GM12878 (cell line): Measurements from ENCODE around the gene JPH4.

ENCODE experiments used
- NRF1 ChIP-seq: conservative IDR thresholded peaks from 2 replicates; pipeline ENCODE4 v1.6.1; 2011; ENCODE audit warnings: mild to moderate bottlenecking, low read depth, low read length, improper control_type of control experiment
- POLR2A ChIP-seq: IDR thresholded peaks from 2 replicates; pipeline ENCODE4 v1.6.1; 2011; ENCODE audit warnings: low read depth, mild to moderate bottlenecking, low read length
- POU2F2 ChIP-seq: IDR thresholded peaks from 3 replicates; pipeline ENCODE4 v1.6.1; 2011; ENCODE audit warnings: low read depth, mild to moderate bottlenecking, low read length, borderline replicate concordance
- TF ChIP-seq, protein P1 (sequence below): IDR thresholded peaks from 2 replicates; pipeline ENCODE4 v1.6.1; 2012; ENCODE audit warnings: low read depth, low read length, improper control_type of control experiment
- TF ChIP-seq, protein P2 (sequence below), 3 experiments: IDR thresholded peaks in 2 of 3; conservative IDR thresholded peaks in 1 of 3; 2 replicates each; pipeline ENCODE4 v1.5.1; 2011; ENCODE audit warnings: low read depth in 3 of 3, low read length in 3 of 3, mild to moderate bottlenecking in 3 of 3, control low read depth in 2 of 3, moderate library complexity in 2 of 3, inconsistent platforms in 1 of 3, mixed read lengths in 1 of 3; ENCODE audit not compliant: control insufficient read depth in 2 of 3, insufficient read depth in 1 of 3; ENCODE audit errors: extremely low read depth in 1 of 3

DNA sequence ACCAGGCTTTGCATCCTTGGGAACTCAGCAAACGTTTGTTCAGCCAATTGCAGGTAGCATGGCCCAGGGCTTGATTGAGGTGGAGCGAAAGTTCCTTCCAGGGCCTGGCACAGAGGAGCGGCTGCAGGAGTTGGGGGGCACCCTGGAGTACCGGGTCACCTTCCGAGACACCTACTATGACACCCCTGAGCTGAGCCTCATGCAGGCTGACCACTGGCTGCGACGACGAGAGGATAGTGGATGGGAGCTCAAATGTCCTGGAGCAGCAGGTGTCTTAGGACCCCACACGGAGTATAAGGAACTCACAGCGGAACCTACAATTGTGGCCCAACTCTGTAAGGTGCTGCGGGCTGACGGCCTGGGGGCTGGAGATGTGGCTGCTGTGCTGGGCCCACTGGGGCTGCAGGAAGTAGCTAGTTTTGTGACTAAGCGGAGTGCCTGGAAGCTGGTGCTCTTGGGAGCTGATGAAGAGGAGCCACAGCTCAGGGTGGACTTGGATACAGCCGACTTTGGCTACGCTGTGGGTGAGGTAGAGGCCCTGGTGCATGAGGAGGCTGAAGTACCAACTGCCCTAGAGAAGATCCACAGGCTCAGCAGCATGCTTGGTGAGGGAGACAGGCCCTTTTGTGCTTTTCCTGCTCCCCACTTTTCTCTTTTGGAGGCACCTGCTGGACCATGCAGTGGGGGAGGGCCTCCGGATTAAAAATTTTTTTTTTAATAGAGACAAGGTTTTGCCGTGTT, 21.7 kb downstream of the JPH4 start:
- TF ChIP-seq, protein P1, sequence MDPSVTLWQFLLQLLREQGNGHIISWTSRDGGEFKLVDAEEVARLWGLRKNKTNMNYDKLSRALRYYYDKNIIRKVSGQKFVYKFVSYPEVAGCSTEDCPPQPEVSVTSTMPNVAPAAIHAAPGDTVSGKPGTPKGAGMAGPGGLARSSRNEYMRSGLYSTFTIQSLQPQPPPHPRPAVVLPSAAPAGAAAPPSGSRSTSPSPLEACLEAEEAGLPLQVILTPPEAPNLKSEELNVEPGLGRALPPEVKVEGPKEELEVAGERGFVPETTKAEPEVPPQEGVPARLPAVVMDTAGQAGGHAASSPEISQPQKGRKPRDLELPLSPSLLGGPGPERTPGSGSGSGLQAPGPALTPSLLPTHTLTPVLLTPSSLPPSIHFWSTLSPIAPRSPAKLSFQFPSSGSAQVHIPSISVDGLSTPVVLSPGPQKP: no peak
- TF ChIP-seq POU2F2 (no peak), NRF1 (no peak), POLR2A (0 out of 2 replicates have a peak, but pooled peaks have one; percentile 21)
- TF ChIP-seq, protein P2, sequence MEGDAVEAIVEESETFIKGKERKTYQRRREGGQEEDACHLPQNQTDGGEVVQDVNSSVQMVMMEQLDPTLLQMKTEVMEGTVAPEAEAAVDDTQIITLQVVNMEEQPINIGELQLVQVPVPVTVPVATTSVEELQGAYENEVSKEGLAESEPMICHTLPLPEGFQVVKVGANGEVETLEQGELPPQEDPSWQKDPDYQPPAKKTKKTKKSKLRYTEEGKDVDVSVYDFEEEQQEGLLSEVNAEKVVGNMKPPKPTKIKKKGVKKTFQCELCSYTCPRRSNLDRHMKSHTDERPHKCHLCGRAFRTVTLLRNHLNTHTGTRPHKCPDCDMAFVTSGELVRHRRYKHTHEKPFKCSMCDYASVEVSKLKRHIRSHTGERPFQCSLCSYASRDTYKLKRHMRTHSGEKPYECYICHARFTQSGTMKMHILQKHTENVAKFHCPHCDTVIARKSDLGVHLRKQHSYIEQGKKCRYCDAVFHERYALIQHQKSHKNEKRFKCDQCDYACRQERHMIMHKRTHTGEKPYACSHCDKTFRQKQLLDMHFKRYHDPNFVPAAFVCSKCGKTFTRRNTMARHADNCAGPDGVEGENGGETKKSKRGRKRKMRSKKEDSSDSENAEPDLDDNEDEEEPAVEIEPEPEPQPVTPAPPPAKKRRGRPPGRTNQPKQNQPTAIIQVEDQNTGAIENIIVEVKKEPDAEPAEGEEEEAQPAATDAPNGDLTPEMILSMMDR (IDR thresholded peaks at IDR 0.05 in 2 of 3, conservative IDR thresholded peaks at IDR 0.05 in 1 of 3; ENCODE audit: control insufficient read depth in 2 of 3, extremely low read depth in 1 of 3, insufficient read depth in 1 of 3, low read depth in 3 of 3, low read length in 3 of 3): no peak
